ENCODE results near the gene OOSP1.

Gene OOSP1

GRCh38 chr11:59939482-59939881 is 1.2 kb downstream of the OOSP1 start:
- TF ChIP-seq SIN3A (IDR thresholded peaks at IDR 0.05; ENCODE audit: borderline replicate concordance, insufficient read depth, low read length) (no peak), TAF1 (IDR thresholded peaks at IDR 0.05; ENCODE audit: borderline replicate concordance, insufficient read depth, low read length) (no peak), FOXP2 (optimal IDR thresholded peaks at IDR 0.05; ENCODE audit: borderline replicate concordance, extremely low read depth, extremely low read length, insufficient read depth) (no peak)

- TF ChIP-seq POLR2AphosphoS5 (IDR thresholded peaks at IDR 0.05; ENCODE audit: low read depth, low read length) (no peak), REST (IDR thresholded peaks at IDR 0.05; ENCODE audit: insufficient read depth in 1 of 2, low read depth in 2 of 2, low read length in 2 of 2) (no peak), FOXP2 (optimal IDR thresholded peaks at IDR 0.05; ENCODE audit: borderline replicate concordance, extremely low read depth, extremely low read length, insufficient read depth) (no peak), SIN3A (IDR thresholded peaks at IDR 0.05; ENCODE audit: borderline replicate concordance, insufficient read depth, low read length) (no peak), TAF1 (IDR thresholded peaks at IDR 0.05; ENCODE audit: borderline replicate concordance, insufficient read depth, low read length) (no peak)
These were observed 2.9 kb downstream of the OOSP1 start for GRCh38 chr11:59941091-59941490.

DNA sequence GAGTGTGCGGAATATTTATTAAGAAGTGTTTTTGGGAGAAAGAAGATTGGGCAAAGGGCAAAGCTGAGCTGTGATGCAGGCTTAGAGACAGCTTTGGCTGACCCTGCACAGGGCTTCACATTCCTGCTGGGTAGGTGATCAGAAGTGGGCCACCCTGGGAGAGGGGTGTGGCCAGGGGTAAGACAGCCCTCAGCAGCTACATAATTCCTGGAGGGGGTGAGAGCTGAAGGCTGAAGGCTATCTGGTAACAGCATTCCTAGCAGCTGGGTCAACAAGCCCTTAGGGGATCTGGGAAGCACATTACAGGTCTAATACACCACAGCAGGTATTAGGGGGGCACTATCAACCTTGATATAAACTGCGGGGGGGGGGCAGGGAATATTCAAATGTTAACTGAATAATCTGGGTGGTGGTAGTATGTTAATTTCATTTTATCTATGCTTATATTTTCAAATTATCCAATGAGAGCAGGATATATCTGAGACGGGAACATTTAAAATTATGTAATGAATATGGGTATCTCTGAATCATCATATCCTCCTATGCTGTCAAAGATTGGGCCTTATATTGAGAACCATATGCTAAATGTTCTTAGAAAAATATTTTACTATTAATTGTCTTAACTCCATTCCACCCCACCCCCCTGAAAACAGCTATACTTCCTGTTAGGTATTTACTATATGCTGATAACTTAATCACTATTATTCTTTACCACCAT is 5.9 kb downstream of the OOSP1 start:
- TF ChIP-seq POLR2AphosphoS5 (IDR thresholded peaks at IDR 0.05; ENCODE audit: low read depth, low read length) (no peak), SIN3A (IDR thresholded peaks at IDR 0.05; ENCODE audit: borderline replicate concordance, insufficient read depth, low read length) (no peak), REST (IDR thresholded peaks at IDR 0.05; ENCODE audit: insufficient read depth in 1 of 2, low read depth in 2 of 2, low read length in 2 of 2) (no peak), TAF1 (IDR thresholded peaks at IDR 0.05; ENCODE audit: borderline replicate concordance, insufficient read depth, low read length) (no peak), FOXP2 (optimal IDR thresholded peaks at IDR 0.05; ENCODE audit: borderline replicate concordance, extremely low read depth, extremely low read length, insufficient read depth) (no peak)

DNA sequence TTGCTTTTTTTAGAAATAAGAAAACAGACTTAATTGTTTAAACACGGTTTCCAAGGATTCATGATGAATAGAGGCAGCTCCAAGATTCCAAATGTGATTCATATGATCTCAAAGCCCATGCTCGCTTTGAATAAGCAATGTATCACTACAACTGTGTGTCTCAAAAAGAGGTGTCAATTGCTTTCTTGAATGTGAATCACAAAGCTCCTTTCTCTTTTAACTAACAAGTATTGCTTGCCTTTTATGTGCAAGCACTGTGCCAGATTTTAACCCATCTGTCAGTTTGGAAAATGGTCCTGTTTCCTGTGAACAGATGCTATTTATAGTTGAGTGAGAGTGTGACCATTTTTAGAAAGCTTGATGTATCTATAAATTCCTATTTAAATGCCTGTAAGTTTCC is 6.5 kb downstream of the OOSP1 start:
- TF ChIP-seq TAF1 (IDR thresholded peaks at IDR 0.05; ENCODE audit: borderline replicate concordance, insufficient read depth, low read length) (no peak), FOXP2 (optimal IDR thresholded peaks at IDR 0.05; ENCODE audit: borderline replicate concordance, extremely low read depth, extremely low read length, insufficient read depth) (no peak), SIN3A (IDR thresholded peaks at IDR 0.05; ENCODE audit: borderline replicate concordance, insufficient read depth, low read length) (no peak), REST (IDR thresholded peaks at IDR 0.05; ENCODE audit: insufficient read depth in 1 of 2, low read depth in 2 of 2, low read length in 2 of 2) (no peak), POLR2AphosphoS5 (IDR thresholded peaks at IDR 0.05; ENCODE audit: low read depth, low read length) (no peak)

DNA sequence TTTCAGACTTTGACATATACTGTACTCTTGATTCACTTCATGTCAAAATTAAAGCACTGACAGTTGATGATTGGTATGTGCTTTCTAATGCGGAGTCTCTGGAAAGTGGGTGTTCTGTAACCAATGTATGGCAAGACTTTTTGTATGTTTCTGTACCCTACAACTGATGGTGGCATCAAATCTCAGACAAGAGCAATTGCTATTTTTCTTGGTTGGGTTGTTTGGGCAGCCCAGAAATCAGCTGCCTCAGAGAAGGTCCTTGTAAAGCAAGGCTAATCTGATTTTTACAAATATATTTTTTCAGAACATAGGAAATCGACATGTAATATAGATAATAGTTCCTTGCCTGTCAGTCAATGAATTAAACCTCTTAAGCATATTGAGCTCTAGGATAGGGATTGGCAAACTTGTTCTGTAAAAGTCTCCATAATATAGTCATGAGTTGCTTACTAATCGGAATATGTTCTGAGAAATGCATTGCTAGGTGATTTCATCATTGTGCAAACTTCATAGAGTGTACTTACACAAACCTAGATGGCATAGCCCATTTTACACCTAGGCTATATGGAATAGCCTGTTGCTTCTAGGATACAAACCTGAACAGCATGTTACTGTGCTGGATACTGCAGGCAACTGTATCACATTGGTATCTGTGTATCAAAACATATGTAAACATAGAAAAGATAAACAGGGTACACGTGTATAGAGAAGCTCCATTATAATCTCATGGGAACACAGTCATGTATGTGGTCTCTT is 15.4 kb downstream of the OOSP1 start:
- no peak for TF ChIP-seq TAF1 (IDR thresholded peaks at IDR 0.05; ENCODE audit: borderline replicate concordance, insufficient read depth, low read length)
- no peak for TF ChIP-seq POLR2AphosphoS5 (IDR thresholded peaks at IDR 0.05; ENCODE audit: low read depth, low read length)
- TF ChIP-seq FOXP2 (optimal IDR thresholded peaks at IDR 0.05; ENCODE audit: borderline replicate concordance, extremely low read depth, extremely low read length, insufficient read depth), result no peak
- no peak for TF ChIP-seq SIN3A (IDR thresholded peaks at IDR 0.05; ENCODE audit: borderline replicate concordance, insufficient read depth, low read length)
- TF ChIP-seq REST (IDR thresholded peaks at IDR 0.05; ENCODE audit: insufficient read depth in 1 of 2, low read depth in 2 of 2, low read length in 2 of 2), result no peak

All from PFSK-1 (cell line).